ENCODE measurements around the gene COL10A1.

Gene COL10A1

GRCh38 chr6:116072368-116072767, 53.6 kb downstream of the COL10A1 start:
- FAIRE-seq = no peak
- no peak for TF ChIP-seq CTCF (IDR thresholded peaks at IDR 0.05; ENCODE audit: insufficient read depth, missing control alignments)
- DNase-seq (ENCODE audit: insufficient read length, low spot score) = no peak

- FAIRE-seq (no peak), DNase-seq (ENCODE audit: insufficient read length, low spot score) (no peak)
- TF ChIP-seq CTCF (IDR thresholded peaks at IDR 0.05; ENCODE audit: insufficient read depth, missing control alignments) = no peak
Measured at GRCh38 chr6:116070616-116071389, 55.1 kb downstream of the COL10A1 start.

GRCh38 chr6:116070101-116070500, 55.8 kb downstream of the COL10A1 start:
- DNase-seq (ENCODE audit: insufficient read length, low spot score) (no peak), FAIRE-seq (no peak)
- TF ChIP-seq CTCF (IDR thresholded peaks at IDR 0.05; ENCODE audit: insufficient read depth, missing control alignments) = no peak
